Esophagus muscularis mucosa (tissue), 4 donors: ENCODE results near the gene RAMACL.

Experiments
- CTCF ChIP-seq, 3 experiments: fragments of 200-600 bp in 2 of 3; fragments of 450-650 bp in 1 of 3; sonication (generic) in 2 of 3; IDR thresholded peaks; one replicate each; pipeline ENCODE4 v1.5.1; 2017 to 2019; ENCODE audit warnings: antibody characterized with exemption in 3 of 3, mild to moderate bottlenecking in 2 of 3, moderate library complexity in 1 of 3
- EP300 ChIP-seq: sonication (generic); formaldehyde crosslinking; IDR thresholded peaks from one replicate; pipeline ENCODE4 v1.6.1; 2017; ENCODE audit warnings: antibody characterized with exemption
- POLR2A ChIP-seq: fragments of 450-650 bp; IDR thresholded peaks from one replicate; pipeline ENCODE4 v1.6.1; 2017; ENCODE audit warnings: antibody characterized with exemption, moderate library complexity, mild to moderate bottlenecking, low read depth
- POLR2AphosphoS5 ChIP-seq, 2 donors: sonication (generic); formaldehyde crosslinking; IDR thresholded peaks; one replicate each; pipeline ENCODE4 v1.6.1; 2017; ENCODE audit warnings: antibody characterized with exemption in 2 of 2

- TF ChIP-seq CTCF (IDR thresholded peaks at IDR 0.05) (no peak), POLR2AphosphoS5 (IDR thresholded peaks at IDR 0.05) (no peak), POLR2A (no peak), EP300 (no peak)
Observed at GRCh38 chr6:166555086-166555485, 31.4 kb downstream of the RAMACL start.
